Activated CD8-positive, alpha-beta T cell treated with anti-CD3 and anti-CD28 coated beads, Interleukin-2, amount 10 ng/mL, durations not matched to agents 7 days and 5 days (primary cell): Measurements from ENCODE around the gene SP7. TPM values are rescaled to one million over a fixed set of nuclear protein-coding genes. Genes with fewer than 3 reads are reported as not detected.
"Not testable (repeated sequence)": the region's sequence is repeated elsewhere in the genome, so short reads cannot be mapped to it uniquely, and the experiment has no call there.

ENCODE experiments used
- ATAC-seq: fragments of 150-1000 bp; cut with Tn5 transposase; one replicate; pipeline ENCODE4 v1.10.0; 2021; ENCODE audit warnings: moderate library complexity
- CTCF ChIA-PET: fragments of 350-600 bp; sonication (Branson Sonifier 250); formaldehyde crosslinking; loops from one replicate; lab custom pipeline; 2021; ENCODE audit warnings: antibody characterized with exemption; lab: Charles Lee
- POLR2A ChIA-PET: fragments of 350-600 bp; sonication (Branson Sonifier 250); formaldehyde crosslinking; loops from one replicate; lab custom pipeline; 2021; ENCODE audit warnings: antibody characterized with exemption; lab: Charles Lee
- DNase-seq: peaks from one replicate; pipeline ENCODE4 v3.0.0-alpha.2; 2020
- H3K27ac Mint-ChIP-seq: one replicate; pipeline ENCODE4 v1.8.0; 2021; ENCODE audit warnings: mild to moderate bottlenecking, mixed read lengths
- H3K27me3 Mint-ChIP-seq: one replicate; pipeline ENCODE4 v1.8.0; 2021; ENCODE audit warnings: low read depth, mixed read lengths
- H3K36me3 Mint-ChIP-seq: one replicate; pipeline ENCODE4 v1.8.0; 2021; ENCODE audit warnings: low read depth, mixed read lengths
- H3K4me1 Mint-ChIP-seq: one replicate; pipeline ENCODE4 v1.8.0; 2021; ENCODE audit warnings: low read depth, mixed read lengths
- H3K4me3 Mint-ChIP-seq: one replicate; pipeline ENCODE4 v1.8.0; 2021; ENCODE audit warnings: mild to moderate bottlenecking, mixed read lengths
- H3K9me3 Mint-ChIP-seq: one replicate; pipeline ENCODE4 v1.8.0; 2022; ENCODE audit warnings: mixed read lengths; ENCODE audit not compliant: insufficient read depth
- total RNA-seq, 2 experiments: library from RNA; stranded (reverse); gene quantifications; one replicate each; pipeline ENCODE4 v1.2.3, GENCODE V29; 2021

The SP7 gene
- total RNA-seq, 2 experiments from 2014 or later, result not detected

- H3K27me3 Mint-ChIP-seq, H3K4me3 Mint-ChIP-seq, H3K36me3 Mint-ChIP-seq, DNase-seq, POLR2A ChIA-PET, H3K9me3 Mint-ChIP-seq, ATAC-seq: not testable (repeated sequence)
- CTCF ChIA-PET, result interaction anchor here (1.7 to 1.8 kb wide), 2 partner anchors 22 to 53 kb away, joined by 5 to 7 read pairs; partner anchors contain the start of gene AAAS
- H3K4me1 Mint-ChIP-seq, result peaks cover 29% of the 10 kb centered on the region
- H3K27ac Mint-ChIP-seq, result peak overlapping the region; percentile 73
These were observed 38.1 kb upstream of the SP7 start for GRCh38 chr12:53374277-53374676.

- CTCF ChIA-PET, result interaction anchor here (1.7 to 1.8 kb wide), 2 partner anchors 21 to 52 kb away, joined by 5 to 7 read pairs; partner anchors contain the start of gene AAAS
- H3K4me3 Mint-ChIP-seq, result peak overlapping the region; percentile 10
These were observed 37.5 kb upstream of the SP7 start for GRCh38 chr12:53373554-53374133.

GRCh38 chr12:53365245-53365904 is 29.2 kb upstream of the SP7 start:
- H3K4me3 Mint-ChIP-seq, result no peak overlapping the region
- peaks cover 11% of the 10 kb centered on the region for H3K4me1 Mint-ChIP-seq
- peak overlapping the region; percentile 4 for H3K27ac Mint-ChIP-seq
- ChIA-PET CTCF (interaction anchor here (0.9 to 3.7 kb wide), 5 partner anchors 13 to 55 kb away, joined by 3 to 20 read pairs (median 7); partner anchors contain the start of gene SP1), POLR2A (interaction anchor here (0.6 to 2.0 kb wide), 2 partner anchors 14 to 577 kb away, joined by 3 to 12 read pairs; partner anchors contain the start of gene SP1)
- H3K9me3 Mint-ChIP-seq, result no peaks in the 10 kb centered on the region
- DNase-seq (no peak), ATAC-seq (no peak)
- no peaks in the 10 kb centered on the region for H3K36me3 Mint-ChIP-seq
- no peaks in the 10 kb centered on the region for H3K27me3 Mint-ChIP-seq

More at GRCh38 chr12:53373554-53374133, 37.5 kb upstream of the SP7 start:
- H3K9me3 Mint-ChIP-seq, H3K36me3 Mint-ChIP-seq, DNase-seq, ATAC-seq, H3K27me3 Mint-ChIP-seq: not testable (repeated sequence)
- Mint-ChIP-seq H3K4me1 (peaks cover 29% of the 10 kb centered on the region), H3K27ac (peak overlapping the region; percentile 73)
- POLR2A ChIA-PET, result interaction anchor here (0.7 kb wide), 1 partner anchor 249 kb away, joined by 3 read pairs; no protein-coding TSS in a partner anchor

DNA sequence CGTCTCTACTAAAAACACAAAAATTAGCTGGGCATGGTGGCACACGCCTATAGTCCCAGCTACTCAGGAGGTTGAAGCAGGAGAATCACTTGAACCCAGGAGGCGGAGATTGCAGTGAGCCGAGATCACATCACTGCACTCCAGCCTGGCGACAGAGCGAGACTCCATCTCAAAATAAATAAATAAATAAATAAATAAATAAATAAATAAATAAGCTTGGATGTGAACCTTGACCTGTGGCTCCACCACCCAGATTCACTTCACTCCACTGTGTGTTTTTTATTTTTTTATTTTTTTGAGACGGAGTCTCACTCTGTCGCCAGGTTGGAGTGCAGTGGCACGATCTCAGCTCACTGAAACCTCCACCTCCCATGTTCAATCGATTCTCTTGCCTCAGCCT is 25.5 kb upstream of the SP7 start:
- H3K4me3 Mint-ChIP-seq, H3K4me1 Mint-ChIP-seq, H3K27me3 Mint-ChIP-seq, H3K36me3 Mint-ChIP-seq, H3K9me3 Mint-ChIP-seq, DNase-seq, H3K27ac Mint-ChIP-seq, ATAC-seq: not testable (repeated sequence)
- ChIA-PET POLR2A (interaction anchor here (0.7 kb wide), 1 partner anchor 37 kb away, joined by 5 read pairs; no protein-coding TSS in a partner anchor), CTCF (interaction anchor here (0.7 to 2.0 kb wide), 4 partner anchors 18 to 60 kb away, joined by 3 to 6 read pairs (median 3); partner anchors contain the start of genes AAAS and SP1)

DNA sequence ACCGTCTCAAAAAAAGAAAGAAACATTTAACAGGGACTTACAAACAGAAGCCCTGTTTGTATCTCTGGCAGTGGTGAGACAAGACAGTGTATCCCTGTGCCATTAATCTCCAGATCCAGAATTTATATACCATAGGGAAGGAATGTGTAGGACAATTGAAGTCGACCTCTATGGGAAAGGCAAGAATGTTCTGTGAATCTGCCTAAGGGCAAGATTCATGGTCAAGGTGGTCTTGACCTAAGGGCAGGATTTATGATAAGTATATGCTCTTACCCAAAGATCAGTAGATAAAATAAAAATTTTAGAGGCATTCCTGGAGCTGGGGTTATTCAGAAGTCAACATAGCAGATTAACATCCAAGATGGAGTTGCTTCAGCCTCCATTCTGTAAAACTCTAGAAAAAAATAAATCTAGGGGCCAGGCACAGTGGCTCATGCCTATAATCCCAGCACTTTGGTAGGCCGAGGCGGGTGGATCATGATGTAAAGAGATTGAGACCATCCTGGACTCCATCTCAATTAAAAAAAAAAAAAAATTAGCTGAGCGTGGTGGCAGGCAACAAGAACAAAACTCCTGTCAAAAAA is 22.8 kb upstream of the SP7 start:
- ChIA-PET CTCF (interaction anchor here (1.7 to 2.1 kb wide), 2 partner anchors 11 to 14 kb away, joined by 4 to 5 read pairs; no protein-coding TSS in a partner anchor), POLR2A (interaction anchor here (0.6 kb wide), 1 partner anchor 10 kb away, joined by 3 read pairs; no protein-coding TSS in a partner anchor)
- Mint-ChIP-seq H3K4me3 (no peak overlapping the region), H3K36me3 (no peaks in the 10 kb centered on the region), H3K27me3 (no peaks in the 10 kb centered on the region), H3K27ac (no peak overlapping the region), H3K4me1 (no peaks in the 10 kb centered on the region), H3K9me3 (no peaks in the 10 kb centered on the region)
- ATAC-seq (no peak), DNase-seq (no peak)

- no peak overlapping the region for H3K4me3 Mint-ChIP-seq
- ChIA-PET CTCF (interaction anchor here (1.0 to 8.3 kb wide), 5 partner anchors 11 to 153 kb away, joined by 3 to 171 read pairs (median 33); partner anchors contain the start of gene AMHR2), POLR2A (no interaction called here)
- H3K27ac Mint-ChIP-seq, result no peak overlapping the region
- no peaks in the 10 kb centered on the region for H3K27me3 Mint-ChIP-seq
- no peaks in the 10 kb centered on the region for H3K36me3 Mint-ChIP-seq
- H3K4me1 Mint-ChIP-seq, result peaks cover 9% of the 10 kb centered on the region
- ATAC-seq (no peak), DNase-seq (no peak)
- H3K9me3 Mint-ChIP-seq, result no peaks in the 10 kb centered on the region
These were observed 19.0 kb upstream of the SP7 start for GRCh38 chr12:53355121-53355520.

GRCh38 chr12:53353257-53353655 is 17.1 kb upstream of the SP7 start:
- no peak overlapping the region for H3K4me3 Mint-ChIP-seq
- CTCF ChIA-PET, result interaction anchor here (0.8 to 8.3 kb wide), 25 partner anchors 9 to 250 kb away, joined by 3 to 171 read pairs (median 15); partner anchors contain the start of genes AAAS, AMHR2, NPFF and SOAT2
- peaks cover 9% of the 10 kb centered on the region for H3K4me1 Mint-ChIP-seq
- ATAC-seq (no peak), DNase-seq (no peak)
- no peaks in the 10 kb centered on the region for H3K27me3 Mint-ChIP-seq
- no peaks in the 10 kb centered on the region for H3K9me3 Mint-ChIP-seq
- H3K27ac Mint-ChIP-seq, result no peak overlapping the region
- no peaks in the 10 kb centered on the region for H3K36me3 Mint-ChIP-seq
- POLR2A ChIA-PET, result interaction anchor here (0.7 to 1.5 kb wide), 2 partner anchors 68 to 87 kb away, joined by 3 to 4 read pairs; no protein-coding TSS in a partner anchor

DNA sequence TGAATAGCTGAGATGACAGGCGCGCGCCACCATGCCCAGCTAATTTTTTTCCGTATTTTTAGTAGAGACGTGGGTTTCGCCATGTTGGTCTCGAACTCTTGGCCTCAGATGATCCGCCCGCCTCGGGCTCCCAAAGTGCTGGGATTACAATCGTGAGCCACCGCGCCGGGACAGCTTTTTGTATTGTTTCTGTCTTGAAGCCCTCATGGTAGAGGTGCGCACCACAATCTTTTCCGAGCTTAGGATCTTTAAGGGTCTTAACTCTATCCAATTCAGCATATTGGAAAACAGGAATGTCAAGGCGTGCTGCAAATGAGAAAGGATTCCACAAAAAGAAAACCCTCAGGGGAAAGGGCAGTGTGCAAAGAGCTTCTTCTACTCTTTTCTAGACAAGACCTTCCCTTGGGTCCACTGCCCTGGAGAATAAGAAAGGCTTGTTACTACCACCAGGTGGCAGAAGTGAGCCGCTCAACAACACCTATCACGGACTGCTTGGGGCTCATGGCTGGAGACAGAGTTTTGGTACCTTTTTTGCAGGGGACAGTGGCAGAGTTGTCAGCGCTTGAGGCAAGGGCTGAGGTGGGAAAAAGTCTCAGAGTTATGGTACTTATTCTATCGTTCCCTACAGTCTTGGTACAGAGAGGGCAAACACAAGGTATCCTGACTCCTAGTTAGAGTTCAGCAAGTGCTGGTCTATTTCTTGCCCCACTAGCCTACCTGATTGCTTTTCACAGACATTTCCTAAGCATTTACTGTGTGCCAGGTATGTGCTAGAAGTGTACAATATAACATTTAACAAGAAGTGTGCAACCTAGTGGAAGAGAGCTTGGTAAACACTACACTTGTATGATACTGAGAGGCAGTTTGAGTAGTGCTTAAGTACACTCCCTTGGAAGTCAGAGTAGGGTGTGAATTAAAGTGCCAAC is 16.4 kb upstream of the SP7 start:
- no peaks in the 10 kb centered on the region for H3K36me3 Mint-ChIP-seq
- ChIA-PET POLR2A (interaction anchor here (0.6 to 1.5 kb wide), 9 partner anchors 25 to 88 kb away, joined by 3 to 12 read pairs (median 4); no protein-coding TSS in a partner anchor), CTCF (interaction anchor here (0.6 to 8.3 kb wide), 60 partner anchors 8 to 286 kb away, joined by 3 to 171 read pairs (median 5); partner anchors contain the start of genes AAAS, AMHR2, NPFF and PRR13)
- ATAC-seq, result peak; percentile 99
- DNase-seq, result peak; percentile 92
- peaks cover 9% of the 10 kb centered on the region for H3K4me1 Mint-ChIP-seq
- H3K4me3 Mint-ChIP-seq, result no peak overlapping the region
- no peaks in the 10 kb centered on the region for H3K9me3 Mint-ChIP-seq
- H3K27ac Mint-ChIP-seq, result peak overlapping the region; percentile 23
- H3K27me3 Mint-ChIP-seq, result no peaks in the 10 kb centered on the region

- peaks cover 24% of the 10 kb centered on the region for H3K4me1 Mint-ChIP-seq
- H3K36me3 Mint-ChIP-seq, result no peaks in the 10 kb centered on the region
- no peaks in the 10 kb centered on the region for H3K9me3 Mint-ChIP-seq
- POLR2A ChIA-PET, result interaction anchor here (0.7 to 1.4 kb wide), 2 partner anchors 7 to 26 kb away, joined by 3 read pairs; partner anchors contain the start of gene AAAS
- CTCF ChIA-PET, result interaction anchor here (0.8 to 7.1 kb wide), 4 partner anchors 10 to 73 kb away, joined by 5 to 290 read pairs (median 8); partner anchors contain the start of gene AAAS
- no peak overlapping the region for H3K4me3 Mint-ChIP-seq
- no peak overlapping the region for H3K27ac Mint-ChIP-seq
- DNase-seq, result no peak
- no peak for ATAC-seq
- no peaks in the 10 kb centered on the region for H3K27me3 Mint-ChIP-seq
These were observed 11.8 kb upstream of the SP7 start for GRCh38 chr12:53347905-53348304.

DNA sequence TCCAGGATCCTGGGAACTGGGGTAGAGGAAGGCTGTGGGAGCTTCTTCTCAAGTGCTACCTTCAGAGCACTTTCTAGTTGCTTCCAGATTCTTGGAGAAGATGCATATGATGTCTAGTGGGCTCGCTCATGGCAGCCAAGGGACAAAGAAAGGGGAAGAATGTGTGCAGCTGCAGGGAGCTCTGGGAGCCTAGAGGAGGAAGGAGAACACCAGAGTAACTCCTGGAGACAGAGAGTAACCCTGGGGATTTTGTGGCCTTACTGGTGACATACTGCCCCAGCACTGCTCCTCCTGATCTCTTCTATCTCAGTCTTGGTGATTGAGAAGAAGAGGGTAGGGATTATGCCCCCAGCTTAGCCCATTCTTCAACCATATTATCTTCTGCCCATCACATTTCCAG is 10.3 kb upstream of the SP7 start:
- DNase-seq (no peak), ATAC-seq (no peak)
- Mint-ChIP-seq H3K27ac (no peak overlapping the region), H3K36me3 (no peaks in the 10 kb centered on the region), H3K4me3 (no peak overlapping the region), H3K27me3 (peaks cover 3% of the 10 kb centered on the region), H3K4me1 (peaks cover 17% of the 10 kb centered on the region), H3K9me3 (no peaks in the 10 kb centered on the region)
- CTCF ChIA-PET, result interaction anchor here (2.5 to 7.1 kb wide), 4 partner anchors 20 to 186 kb away, joined by 12 to 290 read pairs (median 28); partner anchors contain the start of genes AAAS and NPFF
- POLR2A ChIA-PET, result interaction anchor here (1.4 kb wide), 1 partner anchor 11 kb away, joined by 4 read pairs; the partner anchor contains the start of gene SP7
